Stomach (tissue), 4 donors: ENCODE measurements around the gene LSM14A.

Source experiments
- CTCF ChIP-seq, 7 experiments: fragments of 450-650 bp in 4 of 7; fragments of 200-600 bp in 3 of 7; sonication (generic) in 3 of 7; IDR thresholded peaks; one replicate each; pipeline ENCODE4 v1.5.1; 2016 to 2019; ENCODE audit warnings: antibody characterized with exemption in 7 of 7, control low read depth in 2 of 7, mild to moderate bottlenecking in 1 of 7
- EP300 ChIP-seq: sonication (generic); formaldehyde crosslinking; IDR thresholded peaks from one replicate; pipeline ENCODE4 v1.6.1; 2017; ENCODE audit warnings: antibody characterized with exemption
- POLR2A ChIP-seq, 4 donors: fragments of 450-650 bp; IDR thresholded peaks; one replicate each; pipeline ENCODE4 v1.6.1; 2016; ENCODE audit warnings: antibody characterized with exemption in 4 of 4, control low read depth in 2 of 4, mild to moderate bottlenecking in 1 of 4, moderate library complexity in 1 of 4
- POLR2AphosphoS5 ChIP-seq, 3 donors: sonication (generic); formaldehyde crosslinking; IDR thresholded peaks; one replicate each; pipeline ENCODE4 v1.6.1; 2016; ENCODE audit warnings: antibody characterized with exemption in 3 of 3

- no peak for TF ChIP-seq CTCF (IDR thresholded peaks at IDR 0.05)
- TF ChIP-seq POLR2AphosphoS5 (IDR thresholded peaks at IDR 0.05): no peak
- TF ChIP-seq POLR2A (IDR thresholded peaks at IDR 0.05): no peak
- no peak for TF ChIP-seq EP300
These were observed 12.7 kb downstream of the LSM14A start for GRCh38 chr19:34184880-34185491.
